Trophoblast cell (in vitro differentiated cells and primary cell): ENCODE data around the gene KCNH2.

ENCODE experiments used
- DNase-seq, 2 donors: peaks; one replicate each; pipeline ENCODE4 v3.0.0-alpha.2; 2016
- H2AFZ ChIP-seq: 2 replicates; pipeline ENCODE4 v1.6.1; 2013; ENCODE audit warnings: low read length, moderate library complexity, mild to moderate bottlenecking; ENCODE audit not compliant: insufficient read depth, poor library complexity
- H2AK5ac ChIP-seq: 2 replicates; pipeline ENCODE4 v1.6.1; 2013; ENCODE audit warnings: mild to moderate bottlenecking, low read length
- H2BK120ac ChIP-seq: 2 replicates; pipeline ENCODE4 v1.6.1; 2013; ENCODE audit warnings: low read length, mild to moderate bottlenecking, moderate library complexity; ENCODE audit not compliant: insufficient read depth, poor library complexity
- H2BK12ac ChIP-seq: 2 replicates; pipeline ENCODE4 v1.6.1; 2013; ENCODE audit warnings: mild to moderate bottlenecking, low read length, moderate library complexity
- H2BK5ac ChIP-seq: 2 replicates; pipeline ENCODE4 v1.6.1; 2013; ENCODE audit warnings: low read length, low read depth, moderate library complexity, mild to moderate bottlenecking; ENCODE audit not compliant: poor library complexity
- H3K14ac ChIP-seq: 2 replicates; pipeline ENCODE4 v1.6.1; 2013; ENCODE audit warnings: mild to moderate bottlenecking, low read length
- H3K18ac ChIP-seq: 2 replicates; pipeline ENCODE4 v1.6.1; 2013; ENCODE audit warnings: mild to moderate bottlenecking, low read length
- H3K23ac ChIP-seq: 2 replicates; pipeline ENCODE4 v1.6.1; 2013; ENCODE audit warnings: low read length
- H3K27ac ChIP-seq: 2 replicates; pipeline ENCODE4 v1.5.1; 2013; ENCODE audit warnings: low read depth, mild to moderate bottlenecking, inconsistent platforms, low read length, moderate library complexity
- H3K27me3 ChIP-seq: 2 replicates; pipeline ENCODE4 v1.6.1; 2013; ENCODE audit warnings: inconsistent platforms, mild to moderate bottlenecking, low read length, moderate library complexity; ENCODE audit not compliant: insufficient read depth
- H3K36me3 ChIP-seq, 2 experiments: 1 replicate in 1 of 2; 2 replicates in 1 of 2; pipeline ENCODE4 v1.6.1; 2013; ENCODE audit warnings: low read length in 2 of 2, mild to moderate bottlenecking in 2 of 2, moderate library complexity in 1 of 2; ENCODE audit not compliant: insufficient read depth in 2 of 2, control insufficient read depth in 1 of 2
- H3K4ac ChIP-seq: 2 replicates; pipeline ENCODE4 v1.6.1; 2013; ENCODE audit warnings: low read depth, mild to moderate bottlenecking, low read length, moderate library complexity
- H3K4me1 ChIP-seq, 2 experiments: 1 replicate in 1 of 2; 2 replicates in 1 of 2; pipeline ENCODE4 v1.6.1; 2013; ENCODE audit warnings: low read length in 2 of 2, mild to moderate bottlenecking in 2 of 2, moderate library complexity in 1 of 2; ENCODE audit not compliant: insufficient read depth in 2 of 2, control insufficient read depth in 1 of 2
- H3K4me2 ChIP-seq: 2 replicates; pipeline ENCODE4 v1.6.1; 2013; ENCODE audit warnings: inconsistent platforms, mild to moderate bottlenecking, low read length, moderate library complexity
- H3K4me3 ChIP-seq: 2 replicates; pipeline ENCODE4 v1.5.1; 2013; ENCODE audit warnings: mild to moderate bottlenecking, low read depth, low read length, inconsistent platforms
- H3K79me1 ChIP-seq: one replicate; pipeline ENCODE4 v1.6.1; 2013; ENCODE audit warnings: low read length
- H3K79me2 ChIP-seq: 2 replicates; pipeline ENCODE4 v1.6.1; 2013; ENCODE audit warnings: low read length, mild to moderate bottlenecking; ENCODE audit not compliant: control insufficient read depth, insufficient read depth, poor library complexity
- H3K9ac ChIP-seq: 2 replicates; pipeline ENCODE4 v1.6.1; 2013; ENCODE audit warnings: mild to moderate bottlenecking, low read length
- H3K9me3 ChIP-seq: 2 replicates; pipeline ENCODE4 v1.6.1; 2013; ENCODE audit warnings: low read depth, mild to moderate bottlenecking, control low read depth, inconsistent platforms, low read length; ENCODE audit not compliant: insufficient read depth
- H4K12ac ChIP-seq: 2 replicates; pipeline ENCODE4 v1.6.1; 2013; ENCODE audit warnings: low read depth, mild to moderate bottlenecking, low read length, moderate library complexity
- H4K8ac ChIP-seq: 2 replicates; pipeline ENCODE4 v1.6.1; 2013; ENCODE audit warnings: low read depth, mild to moderate bottlenecking, low read length, moderate library complexity
- H4K91ac ChIP-seq: one replicate; pipeline ENCODE4 v1.6.1; 2013; ENCODE audit warnings: low read depth, mild to moderate bottlenecking, low read length, moderate library complexity
- WGBS: extraction: QIAGEN DNeasy Blood & Tissue Kit; methylation state at CpG from one replicate; pipeline ENCODE4 v1.1.7; 2013; ENCODE audit warnings: missing lambda C conversion rate; ENCODE audit not compliant: insufficient read length, insufficient coverage; ENCODE audit errors: extremely low coverage; 5-methylcytosine and 5-hydroxymethylcytosine counted together

KCNH2 gene

GRCh38 chr7:150962290-150962552, 15.9 kb downstream of the KCNH2 start:
- Histone ChIP-seq H3K79me1 (peaks cover 8% of the 10 kb centered on the region), H3K4ac (no peak overlapping the region)
- WGBS: no CpG with 5 or more reads among the region's 2 CpGs

GRCh38 chr7:150961510-150962289, 16.4 kb downstream of the KCNH2 start:
- Histone ChIP-seq H3K23ac (no peak overlapping the region), H3K27me3 (no peaks in the 10 kb centered on the region), H3K14ac (no peak overlapping the region), H3K9me3 (peaks cover 2% of the 10 kb centered on the region), H3K79me2 (no peaks in the 10 kb centered on the region), H3K4ac (no peak overlapping the region), H3K18ac (no peak overlapping the region), H2AK5ac (no peak overlapping the region), H4K12ac (no peak overlapping the region), H2BK12ac (peak overlapping the region; percentile 25), H2AFZ (no peak overlapping the region), H4K91ac (peak overlapping the region; percentile 11), H3K4me3 (no peak overlapping the region), H3K4me1 (peaks cover 19 to 25% of the 10 kb centered on the region in 2 experiments), H2BK5ac (peak overlapping the region; percentile 14), H3K27ac (no peak overlapping the region), H3K36me3 (no peaks in the 10 kb centered on the region), H3K4me2 (no peak overlapping the region), H4K8ac (peak overlapping the region; percentile 6), H3K9ac (no peak overlapping the region), H2BK120ac (peak overlapping the region; percentile 51), H3K79me1 (peaks cover 8% of the 10 kb centered on the region)
- WGBS: no CpG with 5 or more reads among the region's 17 CpGs
- DNase-seq: no peak

More at GRCh38 chr7:150962290-150962552, 15.9 kb downstream of the KCNH2 start:
- Histone ChIP-seq H3K9ac (no peak overlapping the region), H4K8ac (peak overlapping the region; percentile 6), H3K9me3 (no peaks in the 10 kb centered on the region), H3K23ac (no peak overlapping the region), H3K4me2 (no peak overlapping the region), H3K27me3 (no peaks in the 10 kb centered on the region), H4K12ac (no peak overlapping the region), H2BK12ac (peak overlapping the region; percentile 12), H3K4me3 (no peak overlapping the region), H3K14ac (no peak overlapping the region), H3K18ac (no peak overlapping the region), H2BK120ac (peak overlapping the region; percentile 51), H4K91ac (peak overlapping the region; percentile 11), H3K27ac (no peak overlapping the region), H2BK5ac (no peak overlapping the region), H3K79me2 (no peaks in the 10 kb centered on the region), H2AK5ac (no peak overlapping the region), H2AFZ (no peak overlapping the region), H3K4me1 (peaks cover 19 to 25% of the 10 kb centered on the region in 2 experiments), H3K36me3 (no peaks in the 10 kb centered on the region)
- DNase-seq: no peak

- H3K9me3 ChIP-seq: peaks cover 3% of the 10 kb centered on the region
- H2BK5ac ChIP-seq: no peak overlapping the region
- H3K14ac ChIP-seq: no peak overlapping the region
- peaks cover 10% of the 10 kb centered on the region for H3K79me1 ChIP-seq
- H2AFZ ChIP-seq: no peak overlapping the region
- H3K36me3 ChIP-seq: no peaks in the 10 kb centered on the region
- H3K18ac ChIP-seq: no peak overlapping the region
- H3K4me2 ChIP-seq: no peak overlapping the region
- no peak overlapping the region for H4K8ac ChIP-seq
- no peak overlapping the region for H3K9ac ChIP-seq
- no CpG with 5 or more reads among the region's 24 CpGs for WGBS
- H2BK120ac ChIP-seq: no peak overlapping the region
- no peak overlapping the region for H4K12ac ChIP-seq
- H3K4me1 ChIP-seq: peaks cover 27 to 34% of the 10 kb centered on the region in 2 experiments
- H3K27ac ChIP-seq: no peak overlapping the region
- H3K27me3 ChIP-seq: no peaks in the 10 kb centered on the region
- H3K23ac ChIP-seq: no peak overlapping the region
- no peaks in the 10 kb centered on the region for H3K79me2 ChIP-seq
- no peak overlapping the region for H3K4ac ChIP-seq
- no peak overlapping the region for H3K4me3 ChIP-seq
- H2BK12ac ChIP-seq: no peak overlapping the region
- H4K91ac ChIP-seq: no peak overlapping the region
- no peak overlapping the region for H2AK5ac ChIP-seq
- DNase-seq: peak; percentile 45 to 58
Measured at GRCh38 chr7:150959739-150960734, 18.1 kb downstream of the KCNH2 start.

- no peak overlapping the region for H4K91ac ChIP-seq
- H3K79me1 ChIP-seq: peaks cover 8% of the 10 kb centered on the region
- no peaks in the 10 kb centered on the region for H3K79me2 ChIP-seq
- H2BK120ac ChIP-seq: no peak overlapping the region
- no peak overlapping the region for H4K8ac ChIP-seq
- H3K23ac ChIP-seq: no peak overlapping the region
- H3K36me3 ChIP-seq: no peaks in the 10 kb centered on the region
- no peak overlapping the region for H2BK12ac ChIP-seq
- no peak overlapping the region for H2AK5ac ChIP-seq
- peaks cover 3% of the 10 kb centered on the region for H3K9me3 ChIP-seq
- DNase-seq: no peak
- H3K18ac ChIP-seq: no peak overlapping the region
- no peak overlapping the region for H3K4me2 ChIP-seq
- H4K12ac ChIP-seq: no peak overlapping the region
- H3K27ac ChIP-seq: no peak overlapping the region
- no peak overlapping the region for H3K4me3 ChIP-seq
- no peak overlapping the region for H3K4ac ChIP-seq
- no peaks in the 10 kb centered on the region for H3K27me3 ChIP-seq
- no peak overlapping the region for H2AFZ ChIP-seq
- H3K4me1 ChIP-seq: peaks cover 25 to 29% of the 10 kb centered on the region in 2 experiments
- no peak overlapping the region for H2BK5ac ChIP-seq
- no CpG with 5 or more reads among the region's 3 CpGs for WGBS
- no peak overlapping the region for H3K14ac ChIP-seq
- H3K9ac ChIP-seq: no peak overlapping the region
Measured at GRCh38 chr7:150959081-150959480, 19.0 kb downstream of the KCNH2 start.
